Esophagus muscularis mucosa (tissue), 4 donors: ENCODE measurements around the gene ZNF827. TPM values are rescaled to one million over a fixed set of nuclear protein-coding genes. Genes with fewer than 3 reads are reported as not detected.

ENCODE experiments used
- DNase-seq: peaks from one replicate; pipeline ENCODE4 v3.0.0-alpha.2; 2017; ENCODE audit errors: extremely low spot score
- H3K27ac ChIP-seq, 4 donors: fragments of 200-600 bp; sonication (generic); replicated peaks in 1 of 4; 1 replicate in 3 of 4; 2 replicates in 1 of 4; pipeline ENCODE4 v1.5.1; 2016 to 2019; ENCODE audit warnings: mild to moderate bottlenecking in 1 of 4
- H3K27me3 ChIP-seq, 4 donors: fragments of 200-600 bp; sonication (generic); one replicate each; pipeline versions ENCODE4 v1.5.1 to v1.6.0; 2016 to 2019
- H3K36me3 ChIP-seq, 4 donors: fragments of 200-600 bp; sonication (generic); one replicate each; pipeline ENCODE4 v1.5.1; 2016 to 2019
- H3K4me1 ChIP-seq, 4 donors: fragments of 200-600 bp; sonication (generic); one replicate each; pipeline ENCODE4 v1.5.1; 2016 to 2019
- H3K4me3 ChIP-seq, 4 donors: fragments of 200-600 bp; sonication (generic); 1 replicate in 2 of 4; 2 replicates in 2 of 4; pipeline ENCODE4 v1.5.1; 2016 to 2019; ENCODE audit warnings: mild to moderate bottlenecking in 4 of 4, moderate library complexity in 1 of 4
- H3K9me3 ChIP-seq, 4 donors: fragments of 200-600 bp; sonication (generic); 1 replicate in 3 of 4; 2 replicates in 1 of 4; pipeline ENCODE4 v1.5.1; 2016 to 2019
- EP300 ChIP-seq: sonication (generic); formaldehyde crosslinking; IDR thresholded peaks from one replicate; pipeline ENCODE4 v1.6.1; 2017; ENCODE audit warnings: antibody characterized with exemption
- POLR2A ChIP-seq: fragments of 450-650 bp; IDR thresholded peaks from one replicate; pipeline ENCODE4 v1.6.1; 2017; ENCODE audit warnings: antibody characterized with exemption, moderate library complexity, mild to moderate bottlenecking, low read depth
- POLR2AphosphoS5 ChIP-seq, 2 donors: sonication (generic); formaldehyde crosslinking; IDR thresholded peaks; one replicate each; pipeline ENCODE4 v1.6.1; 2017; ENCODE audit warnings: antibody characterized with exemption in 2 of 2
- WGBS: methylation state at CpG from one replicate; pipeline ENCODE4 v1.1.5; 2018; 5-methylcytosine and 5-hydroxymethylcytosine counted together
- intact Hi-C: fragments of 100-400 bp; cut with DNase I; formaldehyde crosslinking; loops from one replicate; pipeline ENCODE4 v1.15.1; 2023
- total RNA-seq, 4 donors: library from RNA; depleted of rRNA; stranded (reverse); fragments of >200 nt; gene quantifications; one replicate each; pipeline versions ENCODE4 v1.1.0 to v1.2.1, GENCODE V29; 2016
- TF ChIP-seq, protein P1 (sequence below), 3 experiments: fragments of 200-600 bp in 2 of 3; fragments of 450-650 bp in 1 of 3; sonication (generic) in 2 of 3; IDR thresholded peaks; one replicate each; pipeline ENCODE4 v1.5.1; 2017 to 2019; ENCODE audit warnings: antibody characterized with exemption in 3 of 3, mild to moderate bottlenecking in 2 of 3, moderate library complexity in 1 of 3

Gene ZNF827
- total RNA-seq, 4 donors from 2014 or later: 11.1 to 27.2 (median 19.0) TPM

GRCh38 chr4:145760961-145761929 lies 177.4 kb downstream of the ZNF827 start:
- DNase-seq: peak; percentile 80
- WGBS: 93% methylated on average over 29 of the region's 49 CpGs
- H3K4me3 ChIP-seq: no peak overlapping the region
- H3K27ac ChIP-seq: no peak overlapping the region
- H3K27me3 ChIP-seq: no peaks in the 10 kb centered on the region
- no peaks in the 10 kb centered on the region for H3K4me1 ChIP-seq
- intact Hi-C loops: no loop called here
- no peaks in the 10 kb centered on the region for H3K9me3 ChIP-seq
- H3K36me3 ChIP-seq: peaks cover 18 to 65% (median 61%) of the 10 kb centered on the region in 4 donors
- TF ChIP-seq POLR2AphosphoS5 (IDR thresholded peaks at IDR 0.05) (no peak), EP300 (no peak), POLR2A (no peak)
- TF ChIP-seq, protein P1, sequence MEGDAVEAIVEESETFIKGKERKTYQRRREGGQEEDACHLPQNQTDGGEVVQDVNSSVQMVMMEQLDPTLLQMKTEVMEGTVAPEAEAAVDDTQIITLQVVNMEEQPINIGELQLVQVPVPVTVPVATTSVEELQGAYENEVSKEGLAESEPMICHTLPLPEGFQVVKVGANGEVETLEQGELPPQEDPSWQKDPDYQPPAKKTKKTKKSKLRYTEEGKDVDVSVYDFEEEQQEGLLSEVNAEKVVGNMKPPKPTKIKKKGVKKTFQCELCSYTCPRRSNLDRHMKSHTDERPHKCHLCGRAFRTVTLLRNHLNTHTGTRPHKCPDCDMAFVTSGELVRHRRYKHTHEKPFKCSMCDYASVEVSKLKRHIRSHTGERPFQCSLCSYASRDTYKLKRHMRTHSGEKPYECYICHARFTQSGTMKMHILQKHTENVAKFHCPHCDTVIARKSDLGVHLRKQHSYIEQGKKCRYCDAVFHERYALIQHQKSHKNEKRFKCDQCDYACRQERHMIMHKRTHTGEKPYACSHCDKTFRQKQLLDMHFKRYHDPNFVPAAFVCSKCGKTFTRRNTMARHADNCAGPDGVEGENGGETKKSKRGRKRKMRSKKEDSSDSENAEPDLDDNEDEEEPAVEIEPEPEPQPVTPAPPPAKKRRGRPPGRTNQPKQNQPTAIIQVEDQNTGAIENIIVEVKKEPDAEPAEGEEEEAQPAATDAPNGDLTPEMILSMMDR (IDR thresholded peaks at IDR 0.05): no peak

DNA sequence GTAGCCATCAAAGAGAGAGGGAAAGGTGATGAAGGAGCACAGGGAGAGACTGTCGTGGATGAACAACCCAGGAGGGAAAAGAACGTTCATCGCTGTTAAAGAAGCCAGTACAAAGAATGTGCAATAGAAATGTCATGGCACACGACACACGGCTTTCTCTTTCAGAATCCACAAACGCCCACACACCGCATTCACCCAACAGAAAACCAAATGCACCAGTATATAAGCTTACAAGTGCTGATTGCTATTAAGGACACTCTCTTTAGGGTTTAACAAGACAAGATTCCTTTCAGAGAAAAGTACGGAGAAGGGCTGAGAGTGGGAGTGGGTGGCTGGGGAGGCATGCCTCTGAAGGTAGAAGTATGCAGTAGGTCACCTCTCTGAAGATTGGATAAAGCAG lies 178.4 kb downstream of the ZNF827 start:
- Histone ChIP-seq H3K36me3 (peaks cover 13 to 57% (median 53%) of the 10 kb centered on the region in 4 donors), H3K9me3 (no peaks in the 10 kb centered on the region), H3K4me1 (no peaks in the 10 kb centered on the region), H3K27me3 (no peaks in the 10 kb centered on the region), H3K27ac (no peak overlapping the region), H3K4me3 (no peak overlapping the region)
- DNase-seq: peak; percentile 55
- TF ChIP-seq POLR2A (no peak), POLR2AphosphoS5 (IDR thresholded peaks at IDR 0.05) (no peak), EP300 (no peak)
- TF ChIP-seq, protein P1 (IDR thresholded peaks at IDR 0.05): no peak
- intact Hi-C loops: no loop called here
- 94% methylated on average over 8 of the region's 8 CpGs for WGBS

- Histone ChIP-seq H3K36me3 (peaks cover 7 to 29% (median 24%) of the 10 kb centered on the region in 4 donors), H3K4me3 (no peak overlapping the region), H3K9me3 (no peaks in the 10 kb centered on the region), H3K4me1 (no peaks in the 10 kb centered on the region), H3K27ac (no peak overlapping the region), H3K27me3 (no peaks in the 10 kb centered on the region)
- TF ChIP-seq POLR2A (no peak), POLR2AphosphoS5 (IDR thresholded peaks at IDR 0.05) (no peak), EP300 (no peak)
- TF ChIP-seq, protein P1 (IDR thresholded peaks at IDR 0.05): no peak
- intact Hi-C loops: no loop called here
- no peak for DNase-seq
- WGBS: 52% methylated on average over 1 of the region's 1 CpG
Measured at GRCh38 chr4:145757188-145757587, 181.4 kb downstream of the ZNF827 start.

- Histone ChIP-seq H3K9me3 (no peaks in the 10 kb centered on the region), H3K27me3 (no peaks in the 10 kb centered on the region)
- no peak for DNase-seq
Measured at GRCh38 chr4:145756244-145756643, 182.4 kb downstream of the ZNF827 start.

More at GRCh38 chr4:145756244-145756643, 182.4 kb downstream of the ZNF827 start:
- no peak overlapping the region for H3K4me3 ChIP-seq
- intact Hi-C loops: no loop called here
- WGBS: 92% methylated on average over 1 of the region's 1 CpG
- no peak for TF ChIP-seq POLR2A
- TF ChIP-seq, protein P1 (IDR thresholded peaks at IDR 0.05): no peak
- TF ChIP-seq EP300: no peak
- TF ChIP-seq POLR2AphosphoS5 (IDR thresholded peaks at IDR 0.05): no peak
- H3K36me3 ChIP-seq: peaks cover 6 to 19% (median 16%) of the 10 kb centered on the region in 4 donors
- no peaks in the 10 kb centered on the region for H3K4me1 ChIP-seq
- no peak overlapping the region for H3K27ac ChIP-seq
